Naive thymus-derived CD4-positive, alpha-beta T cell (primary cell): Measurements from ENCODE around the gene ITPR2. TPM values are rescaled to one million over a fixed set of nuclear protein-coding genes. Genes with fewer than 3 reads are reported as not detected.
A peak's percentile ranks its signal among the peaks of the same experiment; 100 is the strongest.
"Not testable (repeated sequence)": the region's sequence is repeated elsewhere in the genome, so short reads cannot be mapped to it uniquely, and the experiment has no call there.

Source experiments
- ATAC-seq: fragments of 150-1000 bp; cut with Tn5 transposase; 2 replicates; pipeline ENCODE4 v1.10.0; 2021; ENCODE audit warnings: mild to moderate bottlenecking, moderate library complexity
- CTCF ChIA-PET: fragments of 350-600 bp; sonication (Branson Sonifier 250); formaldehyde crosslinking; loops from one replicate; lab custom pipeline; 2021; ENCODE audit warnings: antibody characterized with exemption; lab: Charles Lee
- POLR2A ChIA-PET: fragments of 350-600 bp; sonication (Branson Sonifier 250); formaldehyde crosslinking; loops from one replicate; lab custom pipeline; 2021; ENCODE audit warnings: antibody characterized with exemption, inconsistent platforms; lab: Charles Lee
- DNase-seq, 9 donors: peaks; one replicate each; pipeline versions ENCODE4 v3.0.0 to v3.0.0-alpha.2; 2020 to 2022; ENCODE audit warnings: mixed read lengths in 1 of 9
- H3K27ac ChIP-seq: one replicate; pipeline ENCODE4 v1.7.0; 2013; ENCODE audit warnings: mild to moderate bottlenecking, low read depth, low read length, moderate library complexity
- H3K27me3 ChIP-seq, 2 donors: one replicate each; pipeline ENCODE4 v1.7.0; 2013; ENCODE audit warnings: low read length in 2 of 2, mild to moderate bottlenecking in 2 of 2, moderate library complexity in 2 of 2; ENCODE audit not compliant: control insufficient read depth in 2 of 2, insufficient read depth in 2 of 2
- H3K36me3 ChIP-seq, 3 experiments: 1 replicate in 2 of 3; 2 replicates in 1 of 3; pipeline ENCODE4 v1.7.0; 2013; ENCODE audit warnings: low read length in 3 of 3, mild to moderate bottlenecking in 3 of 3, moderate library complexity in 1 of 3; ENCODE audit not compliant: insufficient read depth in 3 of 3, control insufficient read depth in 2 of 3
- H3K4me1 ChIP-seq, 2 donors: one replicate each; pipeline ENCODE4 v1.7.0; 2013; ENCODE audit warnings: low read length in 2 of 2, mild to moderate bottlenecking in 2 of 2, moderate library complexity in 1 of 2; ENCODE audit not compliant: control insufficient read depth in 2 of 2, insufficient read depth in 2 of 2
- H3K4me3 ChIP-seq: 2 replicates; pipeline ENCODE4 v1.7.0; 2013; ENCODE audit warnings: mild to moderate bottlenecking, low read length
- H3K9me3 ChIP-seq, 3 experiments: 1 replicate in 2 of 3; 2 replicates in 1 of 3; pipeline ENCODE4 v1.7.0; 2013; ENCODE audit warnings: low read length in 3 of 3; ENCODE audit not compliant: control insufficient read depth in 2 of 3
- H3K27ac Mint-ChIP-seq, 9 donors: one replicate each; pipeline ENCODE4 v1.8.0; 2020 to 2022; ENCODE audit warnings: mixed read lengths in 9 of 9, mild to moderate bottlenecking in 8 of 9, moderate library complexity in 5 of 9, inconsistent platforms in 2 of 9
- H3K27me3 Mint-ChIP-seq, 5 donors: one replicate each; pipeline ENCODE4 v1.8.0; 2021 to 2022; ENCODE audit warnings: mixed read lengths in 5 of 5, mild to moderate bottlenecking in 1 of 5
- H3K36me3 Mint-ChIP-seq, 5 donors: one replicate each; pipeline ENCODE4 v1.8.0; 2020 to 2022; ENCODE audit warnings: mixed read lengths in 5 of 5, mild to moderate bottlenecking in 3 of 5, inconsistent platforms in 1 of 5
- H3K4me1 Mint-ChIP-seq, 7 donors: one replicate each; pipeline ENCODE4 v1.8.0; 2020 to 2022; ENCODE audit warnings: mixed read lengths in 7 of 7, mild to moderate bottlenecking in 3 of 7, inconsistent platforms in 1 of 7
- H3K4me3 Mint-ChIP-seq, 10 donors: one replicate each; pipeline ENCODE4 v1.8.0; 2020 to 2022; ENCODE audit warnings: mild to moderate bottlenecking in 10 of 10, mixed read lengths in 10 of 10, moderate library complexity in 6 of 10, inconsistent platforms in 2 of 10
- H3K9me3 Mint-ChIP-seq, 11 donors: one replicate each; pipeline ENCODE4 v1.8.0; 2020 to 2022; ENCODE audit warnings: mixed read lengths in 11 of 11, mild to moderate bottlenecking in 4 of 11, inconsistent platforms in 1 of 11, moderate library complexity in 1 of 11
- intact Hi-C, 2 donors: fragments of 100-400 bp; cut with micrococcal nuclease; formaldehyde crosslinking; loops; one replicate each; pipeline ENCODE4 v1.15.1; 2023
- polyA plus RNA-seq, 2 donors: library from polyadenylated mRNA; unstranded; fragments of 300-500 nt; fragmentation: Illumina TruSeq; gene quantifications; one replicate each; pipeline ENCODE4 v1.2.3, GENCODE V29; 2021
- total RNA-seq, 6 experiments: library from RNA in 5 of 6; stranded (reverse) in 5 of 6; gene quantifications; 1 replicate in 5 of 6; 2 replicates in 1 of 6; pipeline ENCODE4 v1.2.3 and lab custom pipeline; 2021 to 2026

The ITPR2 gene
- total and polyA plus RNA-seq, 7 experiments from 2014 or later = 11.3 to 71.5 (median 51.4) TPM

GRCh38 chr12:26648584-26648983 is 184.4 kb downstream of the ITPR2 start:
- H3K36me3 Mint-ChIP-seq = peaks cover 28 to 84% (median 74%) of the 10 kb centered on the region in 5 donors
- no peaks in the 10 kb centered on the region for H3K9me3 ChIP-seq
- H3K9me3 Mint-ChIP-seq = peaks cover 0 to 22% (median 9%) of the 10 kb centered on the region in 11 donors
- H3K4me3 Mint-ChIP-seq = no peak overlapping the region
- no peaks in the 10 kb centered on the region for H3K4me1 ChIP-seq
- H3K4me3 ChIP-seq = no peak overlapping the region
- POLR2A ChIA-PET = no interaction called here
- intact Hi-C loops = no loop called here
- CTCF ChIA-PET = no interaction called here
- peaks cover 0 to 15% (median 0%) of the 10 kb centered on the region in 3 experiments for H3K36me3 ChIP-seq
- H3K27ac Mint-ChIP-seq = no peak overlapping the region
- DNase-seq = no peak
- peaks cover 0 to 4% (median 0%) of the 10 kb centered on the region in 7 donors for H3K4me1 Mint-ChIP-seq
- H3K27me3 ChIP-seq = no peaks in the 10 kb centered on the region
- H3K27ac ChIP-seq = no peak overlapping the region
- no peaks in the 10 kb centered on the region for H3K27me3 Mint-ChIP-seq
- no peak for ATAC-seq

- Mint-ChIP-seq H3K27ac (no peak overlapping the region), H3K4me1 (peaks cover 0 to 4% (median 0%) of the 10 kb centered on the region in 7 donors), H3K36me3 (peaks cover 28 to 84% (median 70%) of the 10 kb centered on the region in 5 donors), H3K4me3 (no peak overlapping the region), H3K9me3 (peaks cover 0 to 17% (median 9%) of the 10 kb centered on the region in 11 donors), H3K27me3 (no peaks in the 10 kb centered on the region)
- CTCF ChIA-PET = no interaction called here
- Histone ChIP-seq H3K36me3 (peaks cover 0 to 11% (median 0%) of the 10 kb centered on the region in 3 experiments), H3K4me1 (no peaks in the 10 kb centered on the region), H3K27ac (no peak overlapping the region), H3K27me3 (no peaks in the 10 kb centered on the region), H3K4me3 (no peak overlapping the region), H3K9me3 (no peaks in the 10 kb centered on the region)
- ATAC-seq (no peak), DNase-seq (no peak)
- POLR2A ChIA-PET = no interaction called here
- intact Hi-C loops = no loop called here
These were observed 184.9 kb downstream of the ITPR2 start for GRCh38 chr12:26648066-26648465.

GRCh38 chr12:26647088-26647487 is 185.9 kb downstream of the ITPR2 start:
- no peak overlapping the region for H3K4me3 Mint-ChIP-seq
- POLR2A ChIA-PET = no interaction called here
- H3K4me3 ChIP-seq = no peak overlapping the region
- H3K27ac Mint-ChIP-seq = no peak overlapping the region
- peaks cover 0 to 4% (median 0%) of the 10 kb centered on the region in 7 donors for H3K4me1 Mint-ChIP-seq
- DNase-seq (no peak), ATAC-seq (no peak)
- H3K36me3 ChIP-seq = peaks cover 0 to 1% (median 0%) of the 10 kb centered on the region in 3 experiments
- no peaks in the 10 kb centered on the region for H3K4me1 ChIP-seq
- H3K9me3 Mint-ChIP-seq = peaks cover 0 to 12% (median 7%) of the 10 kb centered on the region in 11 donors
- peaks cover 20 to 75% (median 60%) of the 10 kb centered on the region in 5 donors for H3K36me3 Mint-ChIP-seq
- H3K27me3 ChIP-seq = no peaks in the 10 kb centered on the region
- H3K27ac ChIP-seq = no peak overlapping the region
- CTCF ChIA-PET = no interaction called here
- H3K27me3 Mint-ChIP-seq = no peaks in the 10 kb centered on the region
- intact Hi-C loops = no loop called here
- H3K9me3 ChIP-seq = no peaks in the 10 kb centered on the region

- H3K27me3 Mint-ChIP-seq = no peaks in the 10 kb centered on the region
- peaks cover 15 to 70% (median 55%) of the 10 kb centered on the region in 5 donors for H3K36me3 Mint-ChIP-seq
- no peaks in the 10 kb centered on the region for H3K9me3 ChIP-seq
- ChIA-PET POLR2A (no interaction called here), CTCF (no interaction called here)
- H3K4me1 Mint-ChIP-seq = peaks cover 0 to 4% (median 0%) of the 10 kb centered on the region in 7 donors
- ATAC-seq = no peak
- no peak overlapping the region for H3K4me3 ChIP-seq
- DNase-seq = no peak
- no peaks in the 10 kb centered on the region for H3K36me3 ChIP-seq
- intact Hi-C loops = no loop called here
- no peaks in the 10 kb centered on the region for H3K4me1 ChIP-seq
- H3K9me3 Mint-ChIP-seq = peaks cover 0 to 7% (median 2%) of the 10 kb centered on the region in 11 donors
- no peak overlapping the region for H3K27ac Mint-ChIP-seq
- H3K27me3 ChIP-seq = no peaks in the 10 kb centered on the region
- no peak overlapping the region for H3K4me3 Mint-ChIP-seq
- H3K27ac ChIP-seq = no peak overlapping the region
These were observed 186.4 kb downstream of the ITPR2 start for GRCh38 chr12:26646571-26646970.

GRCh38 chr12:26644376-26644775 is 188.6 kb downstream of the ITPR2 start:
- H3K4me1 Mint-ChIP-seq, ATAC-seq: not testable (repeated sequence)
- H3K36me3 Mint-ChIP-seq = peaks cover 12 to 62% (median 44%) of the 10 kb centered on the region in 5 donors

GRCh38 chr12:26643532-26644315 is 189.3 kb downstream of the ITPR2 start:
- peaks cover 0 to 6% (median 0%) of the 10 kb centered on the region in 11 donors for H3K9me3 Mint-ChIP-seq
- POLR2A ChIA-PET = no interaction called here
- no peaks in the 10 kb centered on the region for H3K27me3 ChIP-seq
- ATAC-seq (no peak), DNase-seq (no peak)
- H3K4me1 Mint-ChIP-seq = peaks cover 0 to 4% (median 0%) of the 10 kb centered on the region in 7 donors
- CTCF ChIA-PET = interaction anchor here (0.8 kb wide), 1 partner anchor 199 kb away, joined by 3 read pairs; no protein-coding TSS in a partner anchor
- H3K4me3 Mint-ChIP-seq = no peak overlapping the region
- H3K4me1 ChIP-seq = no peaks in the 10 kb centered on the region
- peak overlapping the region in 1 of 9 donors; percentile 5 for H3K27ac Mint-ChIP-seq
- peaks cover 12 to 60% (median 42%) of the 10 kb centered on the region in 5 donors for H3K36me3 Mint-ChIP-seq
- no peak overlapping the region for H3K27ac ChIP-seq
- no peaks in the 10 kb centered on the region for H3K27me3 Mint-ChIP-seq
- no peaks in the 10 kb centered on the region for H3K9me3 ChIP-seq
- H3K4me3 ChIP-seq = no peak overlapping the region
- intact Hi-C loops = no loop called here
- no peaks in the 10 kb centered on the region for H3K36me3 ChIP-seq

More at GRCh38 chr12:26644376-26644775, 188.6 kb downstream of the ITPR2 start:
- CTCF ChIA-PET = interaction anchor here (0.8 kb wide), 1 partner anchor 198 kb away, joined by 3 read pairs; no protein-coding TSS in a partner anchor
- H3K4me3 ChIP-seq, H3K4me3 Mint-ChIP-seq, H3K4me1 ChIP-seq, H3K27me3 ChIP-seq, H3K9me3 Mint-ChIP-seq, H3K36me3 ChIP-seq, H3K27ac Mint-ChIP-seq, H3K27ac ChIP-seq, H3K9me3 ChIP-seq, intact Hi-C loops, POLR2A ChIA-PET, DNase-seq, H3K27me3 Mint-ChIP-seq: not testable (repeated sequence)
